BJ (cell line): ENCODE data around the gene ANO1. TPM values are rescaled to one million over a fixed set of nuclear protein-coding genes. Genes with fewer than 3 reads are reported as not detected.

Source experiments
- CTCF ChIA-PET: fragments of 350-600 bp; formaldehyde crosslinking; extraction: SDS; loops from one replicate; lab custom pipeline; 2021; ENCODE audit warnings: antibody characterized with exemption, inconsistent platforms; lab: Yijun Ruan, JAX
- POLR2A ChIA-PET: fragments of 300-600 bp; sonication (Branson Sonifier 250); formaldehyde crosslinking; extraction: SDS; loops from one replicate; lab custom pipeline; 2021; ENCODE audit warnings: antibody characterized with exemption; lab: Charles Lee
- DNase-seq: peaks from one replicate; pipeline ENCODE4 v3.0.0-alpha.2; 2011; ENCODE audit warnings: low read depth
- H3K27me3 ChIP-seq: 2 replicates; pipeline ENCODE4 v1.6.0; 2011; ENCODE audit warnings: low read length; ENCODE audit not compliant: control insufficient read depth, insufficient read depth
- H3K36me3 ChIP-seq: 2 replicates; pipeline ENCODE4 v1.5.1; 2011; ENCODE audit warnings: low read length; ENCODE audit not compliant: control insufficient read depth, insufficient read depth
- H3K4me3 ChIP-seq: 2 replicates; pipeline ENCODE4 v1.5.1; 2011; ENCODE audit warnings: low read depth, mild to moderate bottlenecking, control low read depth, low read length
- CTCF ChIP-seq: IDR thresholded peaks from 2 replicates; pipeline ENCODE4 v1.5.1; 2011; ENCODE audit warnings: low read depth, mild to moderate bottlenecking, control low read depth, inconsistent platforms, low read length, moderate library complexity; ENCODE audit not compliant: insufficient read depth
- polyA plus RNA-seq: library from polyadenylated mRNA; depleted of rRNA; stranded (reverse); fragments of >200 nt; gene quantifications from 2 replicates; pipeline ENCODE4 v1.2.3, GENCODE V29; 2011

The ANO1 gene
- polyA plus RNA-seq, 1 experiment, result 0.10 TPM

DNA sequence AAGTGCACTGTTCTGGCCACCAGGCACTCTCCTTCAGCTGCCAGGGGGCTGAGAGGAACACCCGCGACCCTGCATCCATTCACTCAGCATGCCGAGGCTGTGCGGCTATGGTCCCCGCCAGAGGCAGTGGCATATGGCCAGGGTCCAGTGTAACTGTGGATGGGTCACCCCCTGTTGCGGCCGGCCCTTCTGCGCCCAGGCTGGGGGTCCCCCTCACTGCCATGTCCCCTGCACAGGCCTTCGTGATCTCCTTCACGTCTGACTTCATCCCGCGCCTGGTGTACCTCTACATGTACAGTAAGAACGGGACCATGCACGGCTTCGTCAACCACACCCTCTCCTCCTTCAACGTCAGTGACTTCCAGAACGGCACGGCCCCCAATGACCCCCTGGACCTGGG is 104.1 kb downstream of the ANO1 start:
- POLR2A ChIA-PET, result no interaction called here
- no peak for DNase-seq

GRCh38 chr11:70183032-70183431 is 104.9 kb downstream of the ANO1 start:
- DNase-seq, result no peak
- H3K36me3 ChIP-seq, result no peaks in the 10 kb centered on the region
- H3K27me3 ChIP-seq, result no peaks in the 10 kb centered on the region; the same call in 1 of the 2 replicates
- ChIA-PET POLR2A (no interaction called here), CTCF (interaction anchor here (1.0 to 2.5 kb wide), 5 partner anchors 13 to 274 kb away, joined by 3 to 14 read pairs (median 5); no protein-coding TSS in a partner anchor)
- H3K4me3 ChIP-seq, result no peak overlapping the region
- TF ChIP-seq CTCF, result no peak

More for the DNA sequence above, 104.1 kb downstream of the ANO1 start:
- no peaks in the 10 kb centered on the region for H3K36me3 ChIP-seq
- CTCF ChIA-PET, result interaction anchor here (0.9 to 2.3 kb wide), 3 partner anchors 11 to 267 kb away, joined by 3 to 6 read pairs (median 5); no protein-coding TSS in a partner anchor
- H3K27me3 ChIP-seq, result no peaks in the 10 kb centered on the region; the same call in 1 of the 2 replicates
- TF ChIP-seq CTCF, result no peak
- no peak overlapping the region for H3K4me3 ChIP-seq

- ChIA-PET POLR2A (no interaction called here), CTCF (interaction anchor here (1.0 to 2.5 kb wide), 5 partner anchors 13 to 275 kb away, joined by 3 to 14 read pairs (median 5); no protein-coding TSS in a partner anchor)
- no peak overlapping the region for H3K4me3 ChIP-seq
- no peak for TF ChIP-seq CTCF
- no peaks in the 10 kb centered on the region; the same call in 1 of the 2 replicates for H3K27me3 ChIP-seq
- DNase-seq, result no peak
- H3K36me3 ChIP-seq, result no peaks in the 10 kb centered on the region
Observed at GRCh38 chr11:70183483-70184176, 105.5 kb downstream of the ANO1 start.

DNA sequence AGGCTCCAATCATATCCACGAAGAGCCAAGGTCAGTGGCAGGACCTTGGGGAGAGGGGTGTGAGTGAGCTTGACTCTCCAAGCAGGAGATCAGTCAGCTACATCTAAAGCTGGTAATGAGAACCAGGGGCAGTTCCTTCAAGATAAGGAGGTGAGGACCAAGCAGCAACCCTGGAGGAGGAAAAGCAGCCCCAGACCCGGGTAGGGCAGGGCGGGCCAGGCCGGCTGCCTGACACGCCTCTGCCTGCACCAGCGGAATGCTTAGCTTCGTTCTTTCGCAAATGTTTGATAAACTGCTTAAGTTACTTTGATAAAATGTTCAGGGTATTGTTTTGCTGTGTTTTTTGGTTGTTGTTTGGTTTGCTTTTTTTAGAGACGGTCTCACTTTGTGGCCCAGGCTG is 106.3 kb downstream of the ANO1 start:
- Histone ChIP-seq H3K36me3 (no peaks in the 10 kb centered on the region), H3K4me3 (no peak overlapping the region), H3K27me3 (no peaks in the 10 kb centered on the region; the same call in 1 of the 2 replicates)
- no peak for TF ChIP-seq CTCF
- DNase-seq, result no peak
- CTCF ChIA-PET, result interaction anchor here (0.6 to 2.5 kb wide), 5 partner anchors 12 to 275 kb away, joined by 3 to 14 read pairs (median 3); no protein-coding TSS in a partner anchor
- POLR2A ChIA-PET, result no interaction called here

GRCh38 chr11:70185348-70186055 is 107.4 kb downstream of the ANO1 start:
- POLR2A ChIA-PET, result no interaction called here
- no peak for TF ChIP-seq CTCF

More at GRCh38 chr11:70185348-70186055, 107.4 kb downstream of the ANO1 start:
- H3K4me3 ChIP-seq, result no peak overlapping the region
- H3K36me3 ChIP-seq, result no peaks in the 10 kb centered on the region
- DNase-seq, result no peak
- no peaks in the 10 kb centered on the region for H3K27me3 ChIP-seq
- CTCF ChIA-PET, result interaction anchor here (1.4 to 2.5 kb wide), 4 partner anchors 10 to 269 kb away, joined by 3 to 14 read pairs (median 6); no protein-coding TSS in a partner anchor
